RPMI7951 (cell line): ENCODE results near the gene SCAANT1. TPM values are rescaled to one million over a fixed set of nuclear protein-coding genes. Genes with fewer than 3 reads are reported as not detected.
A peak's percentile ranks its signal among the peaks of the same experiment; 100 is the strongest.

Experiments
- DNase-seq: peaks from one replicate; pipeline ENCODE4 v3.0.0-alpha.2; 2012; ENCODE audit warnings: low read depth
- total RNA-seq: library from RNA; depleted of rRNA; stranded (reverse); fragments of >200 nt; shearing (Covaris generic); gene quantifications from 2 replicates; pipeline ENCODE4 v1.2.3, GENCODE V29; 2014

The SCAANT1 gene
- total RNA-seq, 1 experiment from 2014 or later: not detected

- DNase-seq: peak; percentile 21
Measured at GRCh38 chr3:63934041-63934866, 22.1 kb upstream of the SCAANT1 start.

DNA sequence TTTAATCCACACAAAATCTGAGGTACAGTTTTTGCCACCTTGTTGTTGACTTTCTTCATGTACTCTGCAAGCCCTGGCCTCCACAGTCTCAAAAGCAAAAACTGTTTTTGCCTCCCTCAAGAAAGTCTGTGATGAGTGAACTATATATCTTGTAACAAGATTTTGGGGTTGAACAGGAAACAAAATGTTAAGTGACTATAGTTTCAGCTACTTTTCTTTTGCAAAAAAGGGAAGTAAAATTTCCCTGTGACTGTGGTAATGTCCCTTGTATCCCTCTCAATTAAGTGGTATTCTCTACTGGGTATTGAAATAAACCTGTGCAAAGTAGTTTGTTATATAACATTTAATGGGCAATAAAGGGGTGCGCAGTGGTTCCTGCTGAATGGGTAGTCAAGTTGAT is 21.3 kb upstream of the SCAANT1 start:
- DNase-seq: no peak

DNA sequence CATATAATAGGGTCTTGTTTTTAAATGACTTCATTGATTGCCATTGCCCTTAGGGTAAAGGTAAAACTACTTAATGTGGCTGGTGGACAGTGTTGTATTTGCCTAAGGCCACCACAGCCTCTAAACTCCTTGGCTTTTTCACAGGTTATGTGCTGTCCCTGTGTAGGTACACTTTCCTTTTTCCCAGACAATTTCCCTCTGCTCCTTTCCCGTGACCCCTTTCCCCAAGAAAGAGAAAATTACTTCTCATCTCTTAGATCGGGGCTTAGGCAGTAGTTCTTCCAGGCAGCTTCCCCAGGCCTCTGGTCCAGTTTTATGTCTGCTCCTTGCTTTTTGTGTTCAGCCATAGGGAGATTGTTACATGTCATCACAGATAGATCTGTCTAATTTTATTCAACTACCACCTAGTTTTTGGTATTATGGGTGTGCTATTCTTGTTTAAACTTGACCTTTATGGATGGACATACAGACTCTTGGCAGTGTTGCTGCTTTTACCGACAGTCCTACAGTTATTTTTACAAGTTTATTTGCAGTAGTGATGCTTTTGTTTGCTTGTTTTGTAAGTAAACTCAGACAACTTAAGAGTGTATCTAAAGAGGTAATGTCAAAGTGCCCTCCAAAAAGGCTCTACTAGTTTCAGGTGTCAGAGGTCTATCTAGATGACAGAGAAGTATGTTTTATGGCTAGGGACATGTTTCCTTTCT is 20.5 kb upstream of the SCAANT1 start:
- no peak for DNase-seq

DNA sequence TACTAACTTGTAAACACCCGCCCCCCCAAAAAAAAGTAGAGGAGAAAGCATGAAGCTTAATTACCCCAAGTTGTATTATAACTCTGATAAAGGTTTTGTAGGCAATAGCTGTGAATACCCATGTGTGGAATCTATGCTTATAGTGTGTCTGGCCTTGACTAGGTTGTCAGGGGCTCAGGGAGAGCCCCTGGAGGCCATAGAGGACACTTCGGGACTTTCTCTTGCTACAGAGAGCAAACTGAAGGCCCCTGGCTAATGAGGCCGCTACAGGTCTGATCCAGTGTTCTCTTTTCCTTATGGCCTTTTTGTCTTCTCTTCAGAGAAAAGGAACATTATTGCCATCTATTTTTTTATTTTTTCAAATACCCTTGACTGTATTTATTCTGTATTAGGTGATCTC is 19.1 kb upstream of the SCAANT1 start:
- DNase-seq: no peak

- DNase-seq: no peak
Measured at GRCh38 chr3:63927422-63928280, 15.5 kb upstream of the SCAANT1 start.

GRCh38 chr3:63926309-63926708 is 14.1 kb upstream of the SCAANT1 start:
- DNase-seq: no peak

- no peak for DNase-seq
Measured at GRCh38 chr3:63922491-63923199, 10.5 kb upstream of the SCAANT1 start.

DNA sequence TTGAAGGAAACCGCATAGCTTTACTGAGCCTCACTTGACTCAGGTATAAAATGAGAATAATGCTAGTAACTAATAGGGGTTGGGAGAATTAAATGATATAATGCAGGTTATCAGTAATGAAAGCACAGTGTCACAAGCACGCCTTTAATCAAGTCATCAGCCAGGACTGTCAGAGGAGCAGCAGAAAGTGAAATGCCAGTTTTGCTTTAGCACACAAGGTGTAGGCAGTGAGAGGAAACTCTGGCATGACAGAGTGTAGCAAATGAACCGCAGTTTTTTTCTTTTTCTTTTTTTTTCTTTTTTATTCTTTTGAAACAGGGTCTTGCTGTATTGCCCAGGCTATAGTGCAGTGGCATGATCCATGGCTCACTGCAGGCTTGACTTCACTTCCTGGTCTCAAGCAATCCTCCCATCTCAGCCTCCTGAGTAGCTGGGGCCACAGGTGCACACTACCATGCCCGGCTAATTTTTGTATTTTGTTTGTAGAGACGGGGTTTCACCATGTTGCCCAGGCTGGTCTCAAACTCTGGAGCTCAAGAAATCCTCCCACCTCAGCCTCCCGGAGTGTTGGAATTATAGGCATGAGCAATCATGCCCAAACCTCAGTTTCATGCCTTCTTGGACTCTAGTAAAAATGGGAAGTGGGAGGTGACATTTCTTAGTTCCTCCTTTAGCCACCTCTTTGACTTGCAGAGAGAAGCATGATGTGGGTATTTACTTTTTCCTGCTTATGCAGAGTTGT is 9.7 kb upstream of the SCAANT1 start:
- no peak for DNase-seq

DNA sequence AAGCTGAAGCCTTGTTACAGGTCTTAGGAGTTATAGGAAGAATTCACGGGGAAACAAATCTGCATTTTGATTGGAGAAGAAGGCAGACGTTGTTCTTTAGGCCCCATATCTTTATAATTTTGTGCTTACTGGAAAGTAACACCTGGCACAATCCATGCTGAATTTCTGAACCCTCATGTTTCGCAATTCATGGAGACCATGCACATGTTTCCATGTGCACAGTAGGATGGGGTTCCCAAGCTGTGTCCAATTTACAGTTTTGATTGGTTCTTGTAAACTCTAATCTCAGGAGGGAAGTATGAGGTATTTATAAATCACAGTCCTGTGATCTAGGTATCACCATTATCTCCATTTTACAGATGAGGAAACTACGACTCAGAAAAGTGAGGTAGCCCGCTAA is 7.8 kb upstream of the SCAANT1 start:
- DNase-seq: no peak

DNA sequence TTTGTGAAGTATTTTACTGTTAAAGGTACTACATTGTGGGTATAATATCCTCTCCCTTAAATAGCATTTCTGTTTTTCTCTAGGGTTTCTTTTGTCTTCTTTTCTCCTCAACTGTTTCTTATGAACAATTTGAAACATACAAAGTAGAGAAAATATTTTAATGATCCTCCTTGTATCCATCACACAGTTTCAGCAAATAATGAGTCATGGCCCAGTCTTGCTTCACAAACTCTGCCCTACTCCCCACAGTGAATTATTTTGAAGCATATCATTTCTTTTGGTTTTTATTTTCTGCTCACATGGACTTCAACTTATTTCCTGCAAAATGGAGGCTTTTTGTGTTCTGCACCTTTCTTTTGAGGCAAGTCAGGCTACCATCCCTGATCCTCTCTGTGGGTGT is 6.1 kb upstream of the SCAANT1 start:
- no peak for DNase-seq

- no peak for DNase-seq
Measured at GRCh38 chr3:63914312-63914711, 2.1 kb upstream of the SCAANT1 start.

DNA sequence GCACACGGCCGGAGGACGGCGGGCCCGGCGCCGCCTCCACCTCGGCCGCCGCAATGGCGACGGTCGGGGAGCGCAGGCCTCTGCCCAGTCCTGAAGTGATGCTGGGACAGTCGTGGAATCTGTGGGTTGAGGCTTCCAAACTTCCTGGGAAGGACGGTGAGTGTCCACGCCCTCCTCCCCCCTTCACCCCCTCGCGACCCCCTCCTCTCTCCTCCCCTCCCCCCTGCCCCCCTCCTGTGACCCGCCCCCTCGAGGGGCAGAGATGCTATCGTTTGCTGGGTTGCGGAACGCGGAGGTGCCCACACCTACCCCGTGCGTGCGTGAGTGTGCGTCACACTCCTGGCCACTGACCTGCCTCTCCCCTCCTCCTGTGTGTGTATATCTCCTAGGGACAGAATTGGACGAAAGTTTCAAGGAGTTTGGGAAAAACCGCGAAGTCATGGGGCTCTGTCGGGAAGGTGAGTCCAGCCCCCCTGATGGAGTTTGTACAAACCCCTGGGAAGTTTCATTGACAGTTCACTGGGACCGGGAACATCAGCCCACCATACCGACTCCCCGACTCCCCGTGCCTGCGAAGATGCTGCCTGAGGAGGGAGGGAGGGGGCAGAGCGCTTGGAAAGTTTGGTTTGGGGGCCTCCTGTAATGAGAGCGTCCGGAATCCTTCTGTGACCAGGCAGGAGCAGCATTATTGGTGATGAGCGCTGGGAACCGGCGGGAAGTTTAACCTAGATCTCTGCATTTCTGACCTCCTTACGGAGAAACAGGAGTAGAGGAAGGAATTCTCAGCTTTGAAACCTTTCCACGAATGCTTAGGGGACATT is 795 bp upstream of the SCAANT1 start:
- peak; percentile 44 for DNase-seq

GRCh38 chr3:63911509-63911872 is 692 bp downstream of the SCAANT1 start:
- DNase-seq: no peak

DNA sequence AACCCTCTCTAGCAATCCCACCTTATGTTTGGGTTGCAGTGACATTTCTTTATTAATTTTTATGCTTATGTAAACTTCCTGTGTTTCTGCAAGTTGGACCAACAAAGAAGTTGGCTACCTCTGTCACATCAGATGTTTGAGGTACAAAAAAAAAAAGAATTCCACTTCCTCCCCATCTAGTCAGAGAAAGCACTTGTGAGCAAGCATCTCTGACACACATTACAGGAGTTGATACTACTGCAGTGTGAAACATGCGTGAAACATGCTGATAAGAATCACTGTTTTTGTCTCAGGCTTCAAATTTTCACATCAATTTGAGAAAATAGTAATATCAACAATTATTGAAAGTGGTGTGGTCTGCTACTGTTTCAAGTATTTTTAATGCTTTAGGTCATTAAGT is 1.3 kb downstream of the SCAANT1 start:
- DNase-seq: peak; percentile 17

GRCh38 chr3:63910001-63910400 is 2.2 kb downstream of the SCAANT1 start:
- no peak for DNase-seq

- no peak for DNase-seq
Measured at GRCh38 chr3:63909431-63909830, 2.8 kb downstream of the SCAANT1 start.

GRCh38 chr3:63908776-63909175 is 3.4 kb downstream of the SCAANT1 start:
- no peak for DNase-seq

- peak; percentile 25 for DNase-seq
Measured at GRCh38 chr3:63908081-63908736, 4.0 kb downstream of the SCAANT1 start.
